HEK293T (cell line): Measurements from ENCODE around the gene GRAMD1B.

Experiments used
- ARNT ChIP-seq: fragments of 450-650 bp; IDR thresholded peaks from 2 replicates; pipeline ENCODE4 v1.6.1; 2017; ENCODE audit warnings: mild to moderate bottlenecking
- BHLHE40 ChIP-seq: fragments of 450-650 bp; IDR thresholded peaks from 2 replicates; pipeline ENCODE4 v1.6.1; 2016; ENCODE audit warnings: mild to moderate bottlenecking, moderate library complexity, borderline replicate concordance
- CTBP1 ChIP-seq: fragments of 450-650 bp; IDR thresholded peaks from 2 replicates; pipeline ENCODE4 v1.6.1; 2016; ENCODE audit warnings: borderline replicate concordance
- ELF4 ChIP-seq: fragments of 450-650 bp; IDR thresholded peaks from 2 replicates; pipeline ENCODE4 v1.6.1; 2017; ENCODE audit warnings: antibody characterized with exemption
- FOXA1 ChIP-seq: fragments of 450-650 bp; IDR thresholded peaks from 2 replicates; pipeline ENCODE4 v1.6.1; 2016; ENCODE audit warnings: mild to moderate bottlenecking
- FOXK2 ChIP-seq: fragments of 450-650 bp; IDR thresholded peaks from 2 replicates; pipeline ENCODE4 v1.6.1; 2016; ENCODE audit warnings: mild to moderate bottlenecking
- FOXM1 ChIP-seq: fragments of 450-650 bp; IDR thresholded peaks from 2 replicates; pipeline ENCODE4 v1.6.1; 2017; ENCODE audit warnings: mild to moderate bottlenecking, borderline replicate concordance
- HDGF ChIP-seq: fragments of 450-650 bp; IDR thresholded peaks from 2 replicates; pipeline ENCODE4 v1.6.1; 2017; ENCODE audit warnings: antibody characterized with exemption, borderline replicate concordance
- L3MBTL2 ChIP-seq: fragments of 450-650 bp; conservative IDR thresholded peaks from 2 replicates; pipeline ENCODE4 v1.6.1; 2016; ENCODE audit warnings: mild to moderate bottlenecking
- PKNOX1 ChIP-seq: fragments of 450-650 bp; IDR thresholded peaks from 2 replicates; pipeline ENCODE4 v1.6.1; 2016
- SP1 ChIP-seq: fragments of 450-650 bp; IDR thresholded peaks from 2 replicates; pipeline ENCODE4 v1.6.1; 2017
- SUZ12 ChIP-seq: fragments of 450-650 bp; IDR thresholded peaks from 2 replicates; pipeline ENCODE4 v1.6.1; 2016; ENCODE audit warnings: mild to moderate bottlenecking
- TARDBP ChIP-seq: fragments of 450-650 bp; IDR thresholded peaks from 2 replicates; pipeline ENCODE4 v1.6.1; 2016
- ZNF384 ChIP-seq: fragments of 450-650 bp; IDR thresholded peaks from 2 replicates; pipeline ENCODE4 v1.6.1; 2016

GRCh38 chr11:123405123-123405592 lies 24.9 kb upstream of the GRAMD1B start:
- no peak for TF ChIP-seq CTBP1
- TF ChIP-seq BHLHE40: no peak
- no peak for TF ChIP-seq FOXA1
- TF ChIP-seq FOXK2: no peak
- TF ChIP-seq FOXM1: no peak
- TF ChIP-seq SP1: no peak
- no peak for TF ChIP-seq HDGF
- no peak for TF ChIP-seq PKNOX1
- TF ChIP-seq ELF4: no peak
- TF ChIP-seq TARDBP: no peak
- no peak for TF ChIP-seq ARNT
- TF ChIP-seq L3MBTL2: no peak
- TF ChIP-seq SUZ12: no peak
- TF ChIP-seq ZNF384: no peak
